HepG2 (cell line): ENCODE data around the gene MST1. TPM values are rescaled to one million over a fixed set of nuclear protein-coding genes. Genes with fewer than 3 reads are reported as not detected.

Experiments used
- CSRNP1 ChIP-seq: sonication (generic); formaldehyde crosslinking; IDR thresholded peaks from 2 replicates; pipeline ENCODE4 v1.8.1; 2023; ENCODE audit warnings: mild to moderate bottlenecking, missing genetic modification reagents
- EED ChIP-seq: sonication (generic); formaldehyde crosslinking; IDR thresholded peaks from 2 replicates; pipeline ENCODE4 v1.5.0; 2020; ENCODE audit warnings: mild to moderate bottlenecking, missing genetic modification reagents
- HNRNPLL ChIP-seq: fragments of 200-400 bp; formaldehyde crosslinking; IDR thresholded peaks from 2 replicates; pipeline ENCODE4 v1.6.1; 2017; ENCODE audit warnings: mild to moderate bottlenecking, low read depth, low read length; ENCODE audit not compliant: poor library complexity, severe bottlenecking
- RFX5 ChIP-seq: IDR thresholded peaks from 2 replicates; pipeline ENCODE4 v1.6.1; 2011; ENCODE audit warnings: low read depth, low read length, improper control_type of control experiment
- SP5 ChIP-seq: IDR thresholded peaks from 2 replicates; pipeline ENCODE4 v1.6.1; 2016; ENCODE audit warnings: low read depth, borderline replicate concordance
- ZFP82 ChIP-seq: sonication (generic); formaldehyde crosslinking; IDR thresholded peaks from 2 replicates; pipeline ENCODE4 v1.5.1; 2020; ENCODE audit warnings: mild to moderate bottlenecking, missing genetic modification reagents, borderline replicate concordance
- ZNF143 ChIP-seq: sonication (generic); formaldehyde crosslinking; IDR thresholded peaks from 2 replicates; pipeline ENCODE4 v1.4.0; 2020; ENCODE audit warnings: missing genetic modification reagents
- ZNF414 ChIP-seq: sonication (generic); formaldehyde crosslinking; IDR thresholded peaks from 2 replicates; pipeline ENCODE4 v1.5.0; 2020; ENCODE audit warnings: missing genetic modification reagents
- ZNF501 ChIP-seq: sonication (generic); formaldehyde crosslinking; IDR thresholded peaks from 2 replicates; pipeline ENCODE4 v1.5.1; 2020; ENCODE audit warnings: mild to moderate bottlenecking, moderate library complexity, missing genetic modification reagents
- ZNF790 ChIP-seq: sonication (generic); formaldehyde crosslinking; IDR thresholded peaks from 2 replicates; pipeline ENCODE4 v1.8.0; 2022; ENCODE audit warnings: missing genetic modification reagents, mild to moderate bottlenecking, borderline replicate concordance
- ZNF879 ChIP-seq: sonication (generic); formaldehyde crosslinking; IDR thresholded peaks from 2 replicates; pipeline ENCODE4 v1.8.1; 2023; ENCODE audit warnings: missing genetic modification reagents
- ZSCAN30 ChIP-seq: sonication (generic); formaldehyde crosslinking; IDR thresholded peaks from 2 replicates; pipeline ENCODE4 v1.5.0; 2020; ENCODE audit warnings: mild to moderate bottlenecking, missing genetic modification reagents
- polyA plus RNA-seq, 8 experiments: library from polyadenylated mRNA; depleted of rRNA in 3 of 8; stranded (reverse) in 7 of 8; unstranded in 1 of 8; fragments of >200 nt; fragmentation: Illumina TruSeq in 4 of 8; extraction: Trizol in 4 of 8; gene quantifications; 2 replicates each; pipeline versions ENCODE4 v1.2.1 to v1.2.3, GENCODE V29; 2011 to 2016; ENCODE audit warnings: low read depth in 4 of 8, missing spikeins in 1 of 8, mixed read lengths in 1 of 8; ENCODE audit not compliant: insufficient read depth in 1 of 8
- total RNA-seq, 5 experiments: library from RNA; depleted of rRNA; stranded (reverse); fragments of >200 nt; fragmentation: Illumina TruSeq; extraction: Trizol; gene quantifications; 2 replicates each; pipeline ENCODE4 v1.2.3, GENCODE V29; 2016; ENCODE audit warnings: low read depth in 1 of 5
- TF ChIP-seq, protein P1 (sequence below): sonication (generic); formaldehyde crosslinking; IDR thresholded peaks from 2 replicates; pipeline ENCODE4 v1.5.0; 2020; ENCODE audit warnings: mild to moderate bottlenecking, missing genetic modification reagents
- TF ChIP-seq, protein P2 (sequence below): sonication (generic); formaldehyde crosslinking; IDR thresholded peaks from 2 replicates; pipeline ENCODE4 v1.5.1; 2020; ENCODE audit warnings: missing genetic modification reagents, mild to moderate bottlenecking, borderline replicate concordance
- TF ChIP-seq, protein P3 (sequence below): fragments of 450-650 bp; IDR thresholded peaks from 2 replicates; pipeline ENCODE4 v1.6.1; 2017; ENCODE audit warnings: mild to moderate bottlenecking
- TF ChIP-seq, protein P4 (sequence below): sonication (generic); formaldehyde crosslinking; IDR thresholded peaks from 2 replicates; pipeline ENCODE4 v1.8.1; 2023; ENCODE audit warnings: mild to moderate bottlenecking, moderate library complexity, missing genetic modification reagents
- TF ChIP-seq, protein P5 (sequence below): sonication (generic); formaldehyde crosslinking; IDR thresholded peaks from 2 replicates; pipeline ENCODE4 v1.4.0; 2020; ENCODE audit warnings: mild to moderate bottlenecking, missing genetic modification reagents

MST1 gene
- total and polyA plus RNA-seq, 2 of the 13 experiments (the other 11 are each of a cell fraction or from before 2014, with no cell fraction given) = 189 to 452 TPM

DNA sequence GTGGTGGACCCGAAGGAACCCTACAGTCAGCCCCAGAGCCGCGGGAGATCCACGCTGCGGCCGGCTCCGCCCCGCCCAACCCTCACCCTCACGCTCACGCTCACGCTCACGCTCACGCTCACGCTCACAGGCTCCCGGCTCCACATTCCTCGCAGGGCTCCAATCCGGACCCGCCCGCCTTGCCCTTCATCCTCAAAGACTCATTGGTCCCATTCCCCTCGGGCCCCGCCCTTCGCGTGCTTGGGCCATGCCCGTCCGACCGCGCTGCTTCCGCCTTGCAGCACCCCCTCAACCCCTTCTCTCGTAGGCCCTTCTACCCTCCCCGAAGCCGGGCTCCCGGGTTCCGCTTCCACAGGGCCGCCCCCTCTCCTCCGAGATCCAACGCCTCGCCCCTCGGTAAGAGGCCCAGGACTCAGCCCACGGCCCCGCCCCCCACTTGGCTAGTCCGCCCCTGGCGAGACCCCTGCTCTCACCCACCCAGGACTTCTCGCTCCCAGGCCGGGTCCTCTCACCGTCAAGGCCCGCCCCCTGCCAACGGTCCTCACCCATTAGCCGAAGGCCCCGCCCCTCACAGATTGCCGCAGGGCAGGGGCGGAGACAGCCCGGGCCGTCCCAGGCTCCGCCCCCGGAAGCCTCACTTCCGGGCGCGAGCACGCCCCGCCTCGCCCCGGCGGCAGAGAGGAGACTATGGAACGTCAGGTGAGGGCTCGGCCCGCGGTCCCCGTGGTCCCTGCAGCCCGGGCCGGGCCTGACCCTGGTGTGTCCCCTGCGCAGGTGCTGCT, 15.4 kb downstream of the MST1 start, which contains the start of gene APEH (continued):
- TF ChIP-seq RFX5 (no peak), ZSCAN30 (CRISPR knock-in tag) (no peak), CSRNP1 (no peak; the same call in 1 of the 2 replicates), ZNF879 (CRISPR knock-in tag) (0 out of 2 replicates have a peak, but pooled peaks have one; percentile 62), ZNF790 (CRISPR knock-in tag) (peak; percentile 79; the same call in 1 of the 2 replicates), HNRNPLL (peak; percentile 63), ZNF143 (CRISPR knock-in tag) (no peak), ZNF414 (no peak; the same call in 1 of the 2 replicates), ZFP82 (CRISPR knock-in tag) (peak; percentile 64; the same call in 1 of the 2 replicates), EED (no peak), ZNF501 (CRISPR knock-in tag) (peak; percentile 88), SP5 (CRISPR knock-in tag) (peak; percentile 66)
- TF ChIP-seq, protein P1, sequence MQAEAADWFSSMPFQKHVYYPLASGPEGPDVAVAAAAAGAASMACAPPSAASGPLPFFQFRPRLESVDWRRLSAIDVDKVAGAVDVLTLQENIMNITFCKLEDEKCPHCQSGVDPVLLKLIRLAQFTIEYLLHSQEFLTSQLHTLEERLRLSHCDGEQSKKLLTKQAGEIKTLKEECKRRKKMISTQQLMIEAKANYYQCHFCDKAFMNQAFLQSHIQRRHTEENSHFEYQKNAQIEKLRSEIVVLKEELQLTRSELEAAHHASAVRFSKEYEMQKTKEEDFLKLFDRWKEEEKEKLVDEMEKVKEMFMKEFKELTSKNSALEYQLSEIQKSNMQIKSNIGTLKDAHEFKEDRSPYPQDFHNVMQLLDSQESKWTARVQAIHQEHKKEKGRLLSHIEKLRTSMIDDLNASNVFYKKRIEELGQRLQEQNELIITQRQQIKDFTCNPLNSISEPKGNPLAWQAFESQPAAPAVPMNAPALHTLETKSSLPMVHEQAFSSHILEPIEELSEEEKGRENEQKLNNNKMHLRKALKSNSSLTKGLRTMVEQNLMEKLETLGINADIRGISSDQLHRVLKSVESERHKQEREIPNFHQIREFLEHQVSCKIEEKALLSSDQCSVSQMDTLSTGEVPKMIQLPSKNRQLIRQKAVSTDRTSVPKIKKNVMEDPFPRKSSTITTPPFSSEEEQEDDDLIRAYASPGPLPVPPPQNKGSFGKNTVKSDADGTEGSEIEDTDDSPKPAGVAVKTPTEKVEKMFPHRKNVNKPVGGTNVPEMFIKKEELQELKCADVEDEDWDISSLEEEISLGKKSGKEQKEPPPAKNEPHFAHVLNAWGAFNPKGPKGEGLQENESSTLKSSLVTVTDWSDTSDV (CRISPR knock-in tag) = no peak; the same call in 1 of the 2 replicates
- TF ChIP-seq, protein P2, sequence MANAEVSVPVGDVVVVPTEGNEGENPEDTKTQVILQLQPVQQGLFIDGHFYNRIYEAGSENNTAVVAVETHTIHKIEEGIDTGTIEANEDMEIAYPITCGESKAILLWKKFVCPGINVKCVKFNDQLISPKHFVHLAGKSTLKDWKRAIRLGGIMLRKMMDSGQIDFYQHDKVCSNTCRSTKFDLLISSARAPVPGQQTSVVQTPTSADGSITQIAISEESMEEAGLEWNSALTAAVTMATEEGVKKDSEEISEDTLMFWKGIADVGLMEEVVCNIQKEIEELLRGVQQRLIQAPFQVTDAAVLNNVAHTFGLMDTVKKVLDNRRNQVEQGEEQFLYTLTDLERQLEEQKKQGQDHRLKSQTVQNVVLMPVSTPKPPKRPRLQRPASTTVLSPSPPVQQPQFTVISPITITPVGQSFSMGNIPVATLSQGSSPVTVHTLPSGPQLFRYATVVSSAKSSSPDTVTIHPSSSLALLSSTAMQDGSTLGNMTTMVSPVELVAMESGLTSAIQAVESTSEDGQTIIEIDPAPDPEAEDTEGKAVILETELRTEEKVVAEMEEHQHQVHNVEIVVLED (CRISPR knock-in tag) = peak; percentile 95
- TF ChIP-seq, protein P3, sequence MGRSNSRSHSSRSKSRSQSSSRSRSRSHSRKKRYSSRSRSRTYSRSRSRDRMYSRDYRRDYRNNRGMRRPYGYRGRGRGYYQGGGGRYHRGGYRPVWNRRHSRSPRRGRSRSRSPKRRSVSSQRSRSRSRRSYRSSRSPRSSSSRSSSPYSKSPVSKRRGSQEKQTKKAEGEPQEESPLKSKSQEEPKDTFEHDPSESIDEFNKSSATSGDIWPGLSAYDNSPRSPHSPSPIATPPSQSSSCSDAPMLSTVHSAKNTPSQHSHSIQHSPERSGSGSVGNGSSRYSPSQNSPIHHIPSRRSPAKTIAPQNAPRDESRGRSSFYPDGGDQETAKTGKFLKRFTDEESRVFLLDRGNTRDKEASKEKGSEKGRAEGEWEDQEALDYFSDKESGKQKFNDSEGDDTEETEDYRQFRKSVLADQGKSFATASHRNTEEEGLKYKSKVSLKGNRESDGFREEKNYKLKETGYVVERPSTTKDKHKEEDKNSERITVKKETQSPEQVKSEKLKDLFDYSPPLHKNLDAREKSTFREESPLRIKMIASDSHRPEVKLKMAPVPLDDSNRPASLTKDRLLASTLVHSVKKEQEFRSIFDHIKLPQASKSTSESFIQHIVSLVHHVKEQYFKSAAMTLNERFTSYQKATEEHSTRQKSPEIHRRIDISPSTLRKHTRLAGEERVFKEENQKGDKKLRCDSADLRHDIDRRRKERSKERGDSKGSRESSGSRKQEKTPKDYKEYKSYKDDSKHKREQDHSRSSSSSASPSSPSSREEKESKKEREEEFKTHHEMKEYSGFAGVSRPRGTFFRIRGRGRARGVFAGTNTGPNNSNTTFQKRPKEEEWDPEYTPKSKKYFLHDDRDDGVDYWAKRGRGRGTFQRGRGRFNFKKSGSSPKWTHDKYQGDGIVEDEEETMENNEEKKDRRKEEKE = no peak
- TF ChIP-seq, protein P4, sequence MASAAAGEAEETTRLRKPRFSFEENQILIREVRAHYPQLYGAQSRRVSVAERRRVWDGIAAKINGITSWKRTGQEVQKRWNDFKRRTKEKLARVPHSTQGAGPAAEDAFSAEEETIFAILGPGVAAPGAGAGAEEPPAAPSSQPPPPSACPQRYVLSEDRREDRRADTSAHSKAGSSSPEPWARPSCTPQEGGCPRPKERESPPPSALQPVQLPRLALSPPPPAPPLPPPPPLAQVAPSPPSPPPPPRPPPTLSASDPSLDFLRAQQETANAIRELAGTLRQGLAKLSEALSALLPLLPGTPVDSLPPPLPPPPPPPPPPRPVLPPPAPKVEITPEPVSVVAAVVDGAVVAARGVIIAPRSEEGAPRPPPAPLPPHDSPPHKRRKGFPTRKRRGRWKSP (CRISPR knock-in tag) = peak; percentile 70
- TF ChIP-seq, protein P5, sequence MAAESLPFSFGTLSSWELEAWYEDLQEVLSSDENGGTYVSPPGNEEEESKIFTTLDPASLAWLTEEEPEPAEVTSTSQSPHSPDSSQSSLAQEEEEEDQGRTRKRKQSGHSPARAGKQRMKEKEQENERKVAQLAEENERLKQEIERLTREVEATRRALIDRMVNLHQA = no peak
